SK-N-SH treated with all-trans-retinoic acid at 6 μM for 48 hours (cell line): ENCODE measurements around the gene FBXL17.
"Not testable (repeated sequence)": the region's sequence is repeated elsewhere in the genome, so short reads cannot be mapped to it uniquely, and the experiment has no call there.

Experiments
- BACH2 ChIP-seq: fragments of 250-450 bp; sonication (Bioruptor Pico); IDR thresholded peaks from 2 replicates; pipeline ENCODE4 v1.9.0; 2021; ENCODE audit warnings: mild to moderate bottlenecking, borderline replicate concordance
- CSDC2 ChIP-seq: fragments of 250-450 bp; sonication (Bioruptor Pico); IDR thresholded peaks from 2 replicates; pipeline ENCODE4 v1.5.0; 2020; ENCODE audit warnings: mild to moderate bottlenecking, moderate library complexity
- ESRRG ChIP-seq: fragments of 250-450 bp; sonication (Bioruptor Pico); IDR thresholded peaks from 2 replicates; pipeline ENCODE4 v1.6.1; 2021; ENCODE audit warnings: mild to moderate bottlenecking
- ISL1 ChIP-seq: fragments of 250-450 bp; sonication (Bioruptor Pico); IDR thresholded peaks from 2 replicates; pipeline ENCODE4 v2.1.2; 2022; ENCODE audit warnings: mild to moderate bottlenecking, moderate library complexity
- ZC3H10 ChIP-seq: fragments of 250-450 bp; sonication (Bioruptor Pico); IDR thresholded peaks from 2 replicates; pipeline ENCODE4 v1.5.1; 2021; ENCODE audit warnings: mild to moderate bottlenecking, moderate library complexity
- TF ChIP-seq, protein P1 (sequence below): fragments of 250-450 bp; sonication (Bioruptor Pico); IDR thresholded peaks from 2 replicates; pipeline ENCODE4 v1.8.0; 2020; ENCODE audit warnings: mild to moderate bottlenecking, moderate library complexity, borderline replicate concordance
- TF ChIP-seq, protein P2 (sequence below): fragments of 250-450 bp; sonication (Bioruptor Pico); IDR thresholded peaks from 2 replicates; pipeline ENCODE4 v1.5.1; 2021; ENCODE audit warnings: mild to moderate bottlenecking, moderate library complexity

DNA sequence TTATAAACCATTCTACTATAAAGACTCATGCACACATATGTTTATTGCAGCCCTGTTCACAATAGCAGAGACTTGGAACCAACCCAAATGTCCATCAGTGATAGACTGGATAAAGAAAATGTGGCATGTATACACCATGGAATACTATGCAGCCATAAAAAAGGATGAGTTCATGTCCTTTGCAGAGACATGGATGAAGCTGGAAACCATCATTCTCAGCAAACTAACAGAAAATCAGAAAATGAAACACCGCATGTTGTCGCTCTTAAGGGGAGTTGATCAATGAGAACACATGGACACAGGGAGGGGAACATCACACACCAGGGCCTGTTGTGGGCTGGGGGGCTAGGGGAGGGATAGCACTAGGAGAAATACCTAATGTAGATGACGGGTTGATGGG, 23.3 kb upstream of the FBXL17 start:
- TF ChIP-seq, protein P1, sequence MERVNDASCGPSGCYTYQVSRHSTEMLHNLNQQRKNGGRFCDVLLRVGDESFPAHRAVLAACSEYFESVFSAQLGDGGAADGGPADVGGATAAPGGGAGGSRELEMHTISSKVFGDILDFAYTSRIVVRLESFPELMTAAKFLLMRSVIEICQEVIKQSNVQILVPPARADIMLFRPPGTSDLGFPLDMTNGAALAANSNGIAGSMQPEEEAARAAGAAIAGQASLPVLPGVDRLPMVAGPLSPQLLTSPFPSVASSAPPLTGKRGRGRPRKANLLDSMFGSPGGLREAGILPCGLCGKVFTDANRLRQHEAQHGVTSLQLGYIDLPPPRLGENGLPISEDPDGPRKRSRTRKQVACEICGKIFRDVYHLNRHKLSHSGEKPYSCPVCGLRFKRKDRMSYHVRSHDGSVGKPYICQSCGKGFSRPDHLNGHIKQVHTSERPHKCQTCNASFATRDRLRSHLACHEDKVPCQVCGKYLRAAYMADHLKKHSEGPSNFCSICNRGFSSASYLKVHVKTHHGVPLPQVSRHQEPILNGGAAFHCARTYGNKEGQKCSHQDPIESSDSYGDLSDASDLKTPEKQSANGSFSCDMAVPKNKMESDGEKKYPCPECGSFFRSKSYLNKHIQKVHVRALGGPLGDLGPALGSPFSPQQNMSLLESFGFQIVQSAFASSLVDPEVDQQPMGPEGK (CRISPR knock-in tag): not testable (repeated sequence)
- not testable (repeated sequence) for TF ChIP-seq ESRRG (CRISPR knock-in tag); BACH2; ISL1; ZC3H10 (CRISPR knock-in tag); CSDC2
- TF ChIP-seq, protein P2, sequence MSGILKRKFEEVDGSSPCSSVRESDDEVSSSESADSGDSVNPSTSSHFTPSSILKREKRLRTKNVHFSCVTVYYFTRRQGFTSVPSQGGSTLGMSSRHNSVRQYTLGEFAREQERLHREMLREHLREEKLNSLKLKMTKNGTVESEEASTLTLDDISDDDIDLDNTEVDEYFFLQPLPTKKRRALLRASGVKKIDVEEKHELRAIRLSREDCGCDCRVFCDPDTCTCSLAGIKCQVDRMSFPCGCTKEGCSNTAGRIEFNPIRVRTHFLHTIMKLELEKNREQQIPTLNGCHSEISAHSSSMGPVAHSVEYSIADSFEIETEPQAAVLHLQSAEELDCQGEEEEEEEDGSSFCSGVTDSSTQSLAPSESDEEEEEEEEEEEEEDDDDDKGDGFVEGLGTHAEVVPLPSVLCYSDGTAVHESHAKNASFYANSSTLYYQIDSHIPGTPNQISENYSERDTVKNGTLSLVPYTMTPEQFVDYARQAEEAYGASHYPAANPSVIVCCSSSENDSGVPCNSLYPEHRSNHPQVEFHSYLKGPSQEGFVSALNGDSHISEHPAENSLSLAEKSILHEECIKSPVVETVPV (CRISPR knock-in tag): not testable (repeated sequence)
